ENCODE measurements around the gene HYAL2.

Gene HYAL2

DNA sequence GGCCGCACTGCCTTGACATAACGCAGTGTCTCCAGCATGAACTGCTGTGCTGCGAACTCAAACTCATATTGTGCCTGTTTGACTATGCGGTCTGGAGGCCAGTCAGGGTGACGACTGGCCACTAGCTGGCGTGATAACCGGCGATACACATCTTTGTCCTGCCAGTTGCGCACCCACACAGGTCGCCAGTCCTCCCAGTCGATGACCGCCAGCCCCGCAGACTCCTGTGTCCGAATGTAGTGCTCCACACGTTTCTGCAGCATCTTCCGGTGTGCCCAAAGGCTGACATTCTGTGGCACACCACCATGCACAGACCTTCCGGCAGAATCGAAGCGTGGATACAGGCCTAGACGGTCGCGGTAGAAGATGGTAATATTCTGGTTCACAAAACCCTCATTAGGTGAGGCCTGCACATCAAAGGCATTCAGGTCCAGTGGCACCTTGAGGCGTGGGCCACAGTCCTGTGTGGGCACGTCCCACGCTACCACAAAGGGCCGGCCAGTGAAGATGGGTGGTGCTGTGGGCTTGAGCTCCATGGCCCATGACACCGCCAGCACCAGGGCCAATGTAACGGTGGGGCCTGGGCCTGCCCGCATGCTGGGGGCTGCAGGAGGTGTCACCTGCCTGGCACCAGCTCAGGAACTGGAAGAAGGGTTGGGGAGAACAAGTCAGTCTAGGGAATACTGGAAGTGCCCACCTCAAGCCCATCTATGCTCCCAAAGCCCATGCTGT, 2.5 kb downstream of the HYAL2 start (continued):
- TF ChIP-seq, protein P1, sequence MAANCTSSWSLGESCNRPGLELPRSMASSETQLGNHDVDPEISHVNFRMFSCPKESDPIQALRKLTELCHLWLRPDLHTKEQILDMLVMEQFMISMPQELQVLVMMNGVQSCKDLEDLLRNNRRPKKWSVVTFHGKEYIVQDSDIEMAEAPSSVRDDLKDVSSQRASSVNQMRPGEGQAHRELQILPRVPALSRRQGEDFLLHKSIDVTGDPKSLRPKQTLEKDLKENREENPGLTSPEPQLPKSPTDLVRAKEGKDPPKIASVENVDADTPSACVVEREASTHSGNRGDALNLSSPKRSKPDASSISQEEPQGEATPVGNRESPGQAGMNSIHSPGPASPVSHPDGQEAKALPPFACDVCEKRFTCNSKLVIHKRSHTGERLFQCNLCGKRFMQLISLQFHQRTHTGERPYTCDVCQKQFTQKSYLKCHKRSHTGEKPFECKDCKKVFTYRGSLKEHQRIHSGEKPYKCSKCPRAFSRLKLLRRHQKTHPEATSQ (tag by site-specific recombination; IDR thresholded peaks at IDR 0.05), result no peak
- TF ChIP-seq GLIS2 (tag by site-specific recombination; IDR thresholded peaks at IDR 0.05), result no peak
- TF ChIP-seq ZNF747 (tag by site-specific recombination; IDR thresholded peaks at IDR 0.05), result no peak
- TF ChIP-seq ZNF112 (tag by site-specific recombination; IDR thresholded peaks at IDR 0.05), result no peak
- no peak for TF ChIP-seq ZNF664 (tag by site-specific recombination; IDR thresholded peaks at IDR 0.05)
- no peak for TF ChIP-seq ZNF146 (tag by site-specific recombination; IDR thresholded peaks at IDR 0.05)

- Histone ChIP-seq H3K4me1 (ENCODE audit: control insufficient read depth, insufficient read depth, low read length) (peaks cover 7% of the 10 kb centered on the region; the same call in 1 of the 2 replicates), H3K36me3 (ENCODE audit: control insufficient read depth in 2 of 2, insufficient read depth in 1 of 2, low read length in 2 of 2) (peaks cover 0 to 48% of the 10 kb centered on the region in 2 experiments; a peak in 1 of 3 replicates), H3K27ac (ENCODE audit: extremely low read depth, low read depth, low read length) (no peak overlapping the region), H3K4me3 (ENCODE audit: low read depth, low read length) (no peak overlapping the region), H3K9me3 (ENCODE audit: control insufficient read depth, insufficient read depth, low read depth, low read length) (no peaks in the 10 kb centered on the region)
- ChIA-PET CTCF (interaction anchor here (0.6 to 1.2 kb wide), 3 partner anchors 20 to 779 kb away, joined by 3 to 4 read pairs (median 3); no protein-coding TSS in a partner anchor), POLR2A (interaction anchor here (2.7 to 3.6 kb wide), 2 partner anchors 17 to 27 kb away, joined by 12 read pairs; partner anchors contain the start of gene IFRD2)
- TF ChIP-seq GLIS2 (tag by site-specific recombination; IDR thresholded peaks at IDR 0.05) (no peak), HOXC10 (CRISPR knock-in tag; IDR thresholded peaks at IDR 0.05) (no peak), ZNF670 (tag by site-specific recombination; IDR thresholded peaks at IDR 0.05; ENCODE audit: low read depth) (no peak), ZNF768 (tag by site-specific recombination; IDR thresholded peaks at IDR 0.05) (no peak), TRIM28 (IDR thresholded peaks at IDR 0.05; ENCODE audit: borderline replicate concordance, low read length) (no peak), ZNF423 (tag by site-specific recombination; IDR thresholded peaks at IDR 0.05) (no peak), YY2 (tag by site-specific recombination; IDR thresholded peaks at IDR 0.05) (no peak), ZNF239 (tag by site-specific recombination; IDR thresholded peaks at IDR 0.05) (no peak), INSM2 (tag by site-specific recombination; IDR thresholded peaks at IDR 0.05) (no peak)
- TF ChIP-seq, protein P2, sequence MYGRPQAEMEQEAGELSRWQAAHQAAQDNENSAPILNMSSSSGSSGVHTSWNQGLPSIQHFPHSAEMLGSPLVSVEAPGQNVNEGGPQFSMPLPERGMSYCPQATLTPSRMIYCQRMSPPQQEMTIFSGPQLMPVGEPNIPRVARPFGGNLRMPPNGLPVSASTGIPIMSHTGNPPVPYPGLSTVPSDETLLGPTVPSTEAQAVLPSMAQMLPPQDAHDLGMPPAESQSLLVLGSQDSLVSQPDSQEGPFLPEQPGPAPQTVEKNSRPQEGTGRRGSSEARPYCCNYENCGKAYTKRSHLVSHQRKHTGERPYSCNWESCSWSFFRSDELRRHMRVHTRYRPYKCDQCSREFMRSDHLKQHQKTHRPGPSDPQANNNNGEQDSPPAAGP (tag by site-specific recombination; IDR thresholded peaks at IDR 0.05), result no peak
- TF ChIP-seq, protein P3, sequence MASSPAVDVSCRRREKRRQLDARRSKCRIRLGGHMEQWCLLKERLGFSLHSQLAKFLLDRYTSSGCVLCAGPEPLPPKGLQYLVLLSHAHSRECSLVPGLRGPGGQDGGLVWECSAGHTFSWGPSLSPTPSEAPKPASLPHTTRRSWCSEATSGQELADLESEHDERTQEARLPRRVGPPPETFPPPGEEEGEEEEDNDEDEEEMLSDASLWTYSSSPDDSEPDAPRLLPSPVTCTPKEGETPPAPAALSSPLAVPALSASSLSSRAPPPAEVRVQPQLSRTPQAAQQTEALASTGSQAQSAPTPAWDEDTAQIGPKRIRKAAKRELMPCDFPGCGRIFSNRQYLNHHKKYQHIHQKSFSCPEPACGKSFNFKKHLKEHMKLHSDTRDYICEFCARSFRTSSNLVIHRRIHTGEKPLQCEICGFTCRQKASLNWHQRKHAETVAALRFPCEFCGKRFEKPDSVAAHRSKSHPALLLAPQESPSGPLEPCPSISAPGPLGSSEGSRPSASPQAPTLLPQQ (tag by site-specific recombination; IDR thresholded peaks at IDR 0.05), result no peak
These were observed 3.2 kb downstream of the HYAL2 start for GRCh38 chr3:50319181-50319893.

GRCh38 chr3:50318615-50319014, 3.9 kb downstream of the HYAL2 start:
- ChIA-PET POLR2A (interaction anchor here (2.7 to 3.6 kb wide), 2 partner anchors 18 to 27 kb away, joined by 12 read pairs; partner anchors contain the start of gene IFRD2), CTCF (interaction anchor here (0.6 to 1.2 kb wide), 2 partner anchors 44 to 779 kb away, joined by 3 read pairs; no protein-coding TSS in a partner anchor)
- Histone ChIP-seq H3K36me3 (ENCODE audit: control insufficient read depth in 2 of 2, insufficient read depth in 1 of 2, low read length in 2 of 2) (peaks cover 0 to 41% of the 10 kb centered on the region in 2 experiments; a peak in 1 of 3 replicates), H3K4me1 (ENCODE audit: control insufficient read depth, insufficient read depth, low read length) (peaks cover 7% of the 10 kb centered on the region; the same call in 1 of the 2 replicates), H3K9me3 (ENCODE audit: control insufficient read depth, insufficient read depth, low read depth, low read length) (no peaks in the 10 kb centered on the region), H3K4me3 (ENCODE audit: low read depth, low read length) (no peak overlapping the region), H3K27ac (ENCODE audit: extremely low read depth, low read depth, low read length) (no peak overlapping the region)
- TF ChIP-seq ZNF629 (tag by site-specific recombination; IDR thresholded peaks at IDR 0.05) (no peak), ZNF555 (tag by site-specific recombination; conservative IDR thresholded peaks at IDR 0.05) (no peak), ATF2 (tag by site-specific recombination; IDR thresholded peaks at IDR 0.05; ENCODE audit: low read depth) (no peak), ZNF24 (tag by site-specific recombination; IDR thresholded peaks at IDR 0.05) (no peak), INSM2 (tag by site-specific recombination; IDR thresholded peaks at IDR 0.05) (no peak)
